AG09319 (cell line): ENCODE data around the gene STX18.
"Not testable (repeated sequence)": the region's sequence is repeated elsewhere in the genome, so short reads cannot be mapped to it uniquely, and the experiment has no call there.

Experiments
- DNase-seq: peaks from one replicate; pipeline ENCODE4 v3.0.0-alpha.2; 2010; ENCODE audit warnings: low read depth; ENCODE audit errors: extremely low read depth
- TF ChIP-seq, protein P1 (sequence below): IDR thresholded peaks from 2 replicates; pipeline ENCODE4 v1.5.1; 2011; ENCODE audit warnings: low read depth, mild to moderate bottlenecking, inconsistent platforms, low read length, moderate library complexity

The STX18 gene

DNA sequence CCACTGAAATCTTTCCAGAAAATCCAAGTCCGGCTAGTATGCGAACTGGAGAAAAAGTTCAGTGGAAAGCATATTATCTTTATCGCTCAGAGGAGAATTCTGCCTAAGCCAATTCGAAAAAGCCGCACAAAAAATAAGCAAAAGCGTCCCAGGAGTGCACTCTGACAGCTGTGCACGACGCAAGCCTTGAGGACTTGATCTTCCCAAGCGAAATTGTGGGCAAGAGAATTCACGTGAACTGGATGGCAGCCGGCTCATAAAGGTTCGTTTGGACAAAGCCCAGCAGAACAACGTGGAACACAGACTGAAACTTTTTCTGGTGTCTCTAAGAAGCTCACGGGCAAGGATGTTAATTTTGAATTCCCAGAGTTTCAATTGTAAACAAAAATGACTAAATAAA, 34.4 kb downstream of the STX18 start:
- DNase-seq, result no peak
- TF ChIP-seq, protein P1, sequence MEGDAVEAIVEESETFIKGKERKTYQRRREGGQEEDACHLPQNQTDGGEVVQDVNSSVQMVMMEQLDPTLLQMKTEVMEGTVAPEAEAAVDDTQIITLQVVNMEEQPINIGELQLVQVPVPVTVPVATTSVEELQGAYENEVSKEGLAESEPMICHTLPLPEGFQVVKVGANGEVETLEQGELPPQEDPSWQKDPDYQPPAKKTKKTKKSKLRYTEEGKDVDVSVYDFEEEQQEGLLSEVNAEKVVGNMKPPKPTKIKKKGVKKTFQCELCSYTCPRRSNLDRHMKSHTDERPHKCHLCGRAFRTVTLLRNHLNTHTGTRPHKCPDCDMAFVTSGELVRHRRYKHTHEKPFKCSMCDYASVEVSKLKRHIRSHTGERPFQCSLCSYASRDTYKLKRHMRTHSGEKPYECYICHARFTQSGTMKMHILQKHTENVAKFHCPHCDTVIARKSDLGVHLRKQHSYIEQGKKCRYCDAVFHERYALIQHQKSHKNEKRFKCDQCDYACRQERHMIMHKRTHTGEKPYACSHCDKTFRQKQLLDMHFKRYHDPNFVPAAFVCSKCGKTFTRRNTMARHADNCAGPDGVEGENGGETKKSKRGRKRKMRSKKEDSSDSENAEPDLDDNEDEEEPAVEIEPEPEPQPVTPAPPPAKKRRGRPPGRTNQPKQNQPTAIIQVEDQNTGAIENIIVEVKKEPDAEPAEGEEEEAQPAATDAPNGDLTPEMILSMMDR, result no peak

DNA sequence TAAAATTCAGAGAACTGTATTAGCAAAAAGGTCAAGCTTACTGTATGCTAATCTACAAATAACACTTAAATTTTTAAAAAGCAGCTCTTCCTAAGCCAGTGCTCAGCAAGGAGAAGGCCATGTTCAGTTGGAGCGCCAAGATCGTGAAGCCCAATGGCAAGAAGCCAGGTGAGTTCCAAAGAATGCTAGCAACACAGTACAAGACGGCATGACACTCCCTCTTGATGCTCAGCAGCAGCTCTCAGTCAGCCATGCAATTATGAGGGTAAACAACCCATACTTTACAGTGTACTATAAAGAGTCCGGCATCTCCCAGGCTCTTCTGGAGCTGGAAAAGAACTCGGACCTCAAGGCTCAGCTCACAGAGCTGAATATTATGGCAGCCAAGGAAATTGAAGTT, 34.9 kb downstream of the STX18 start:
- DNase-seq, result no peak
- TF ChIP-seq, protein P1, result no peak

DNA sequence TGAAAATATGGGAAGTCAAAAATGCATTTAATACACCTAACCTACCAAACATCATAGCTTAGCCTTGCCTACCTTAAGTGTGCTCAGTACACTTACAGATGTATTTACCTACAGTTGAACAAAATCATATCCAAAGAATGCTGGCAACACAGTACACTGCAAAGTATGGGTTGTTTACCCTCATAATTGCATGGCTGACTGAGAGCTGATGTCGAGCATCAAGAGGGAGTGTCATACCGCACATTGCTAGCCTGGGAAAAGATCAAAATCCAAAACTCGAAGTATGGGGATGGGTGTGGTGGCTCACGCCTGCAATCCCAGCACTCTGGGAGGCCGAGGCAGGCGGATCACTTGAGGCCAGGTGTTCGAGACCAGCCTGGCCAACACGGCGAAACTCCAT, 36.6 kb downstream of the STX18 start:
- DNase-seq, result not testable (repeated sequence)

DNA sequence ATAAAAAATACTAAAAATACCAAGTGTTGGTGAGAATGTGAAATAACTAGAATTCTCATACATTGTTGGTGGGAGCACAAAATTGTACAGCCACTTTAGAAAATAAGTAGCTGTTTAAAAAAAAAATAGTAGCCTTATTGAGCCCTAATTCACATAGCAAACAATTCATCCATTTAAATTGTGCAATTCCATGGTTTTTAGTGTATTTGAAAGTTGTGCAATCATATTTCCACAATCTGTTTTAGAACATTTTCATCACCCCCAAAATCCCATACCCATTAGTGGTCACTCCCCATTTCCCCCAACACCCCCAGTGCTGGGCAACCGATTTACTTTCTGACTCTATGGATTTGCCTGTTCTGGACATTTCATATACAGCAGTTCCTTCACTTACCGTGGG, 37.1 kb downstream of the STX18 start:
- TF ChIP-seq, protein P1, result no peak
- no peak for DNase-seq

DNA sequence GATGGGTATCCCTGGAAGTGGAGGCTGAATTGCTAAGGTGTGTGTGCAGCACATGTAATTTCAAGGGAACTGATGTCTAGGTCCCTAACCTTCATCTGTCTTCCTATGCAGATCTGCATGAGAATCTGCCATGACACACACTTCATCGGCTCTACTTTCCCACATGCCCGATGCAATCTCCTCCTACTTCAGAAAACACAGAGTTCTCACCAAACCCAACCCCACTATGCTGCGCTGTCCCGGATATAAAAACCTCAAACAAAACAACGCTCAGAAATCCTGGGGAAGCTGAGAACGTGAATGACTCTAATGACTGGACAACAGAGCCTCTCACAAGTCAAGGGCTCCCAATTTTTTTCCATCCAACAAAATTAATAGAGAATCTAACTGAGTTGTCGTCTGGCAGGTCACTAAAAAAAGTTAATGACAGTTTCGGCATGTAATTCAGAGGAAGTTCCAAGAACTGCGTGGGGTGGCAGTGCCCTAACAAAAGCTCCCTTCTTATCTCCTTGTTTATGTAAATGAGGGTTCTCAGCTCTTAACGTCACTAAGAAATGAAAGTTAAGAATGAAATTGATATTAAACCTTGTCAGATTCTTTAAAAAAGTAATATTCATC, 39.0 kb downstream of the STX18 start:
- TF ChIP-seq, protein P1, result no peak
- DNase-seq, result no peak

DNA sequence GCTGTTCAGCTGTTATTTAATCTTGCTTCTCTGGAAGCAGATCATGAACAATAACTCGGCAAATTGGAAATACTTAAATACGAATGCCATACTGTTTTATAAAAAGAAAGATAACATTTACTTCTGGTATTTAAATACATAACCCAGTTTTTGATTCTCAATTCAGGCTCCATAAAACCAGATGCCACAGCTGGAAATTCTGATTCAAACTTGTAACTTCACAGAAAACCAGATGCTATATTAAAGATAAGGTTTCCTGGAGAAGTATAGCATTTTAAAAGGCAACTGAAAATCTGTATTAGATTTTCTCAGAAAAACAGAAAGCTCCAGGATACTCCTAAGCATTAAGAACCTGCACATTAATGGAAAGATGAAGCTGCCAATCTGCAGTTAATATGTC, 40.2 kb downstream of the STX18 start:
- DNase-seq, result no peak

DNA sequence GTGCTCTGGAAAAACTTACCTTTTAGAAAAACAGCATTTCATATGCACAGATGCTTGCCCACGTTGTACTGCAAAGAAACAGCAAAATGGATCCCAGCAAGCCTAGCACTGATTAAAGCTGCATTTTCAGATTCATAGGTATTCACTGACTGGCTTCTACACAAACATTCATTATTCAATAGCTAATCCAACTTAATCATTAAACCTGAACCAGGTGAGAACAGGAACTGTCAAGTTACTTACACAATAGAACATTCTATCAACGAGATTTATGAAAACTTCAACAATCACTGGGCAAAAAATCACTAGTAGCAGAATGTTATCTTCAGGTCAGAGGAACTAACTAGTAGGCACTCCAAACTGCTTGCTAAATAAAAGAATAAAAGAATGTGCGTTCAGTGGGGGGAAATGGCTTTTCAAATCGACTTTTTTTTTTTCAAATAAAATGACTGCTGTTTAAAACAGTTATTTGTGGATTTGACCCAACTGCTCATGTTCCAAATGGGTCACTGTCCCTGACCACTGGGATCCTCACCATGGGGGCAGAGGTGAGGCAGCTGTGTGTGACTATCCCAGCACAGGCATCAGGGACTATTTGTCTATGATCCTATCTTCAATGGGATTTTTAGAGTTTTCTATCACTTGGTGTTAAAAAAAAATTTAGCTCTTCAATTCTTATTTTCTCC, 42.3 kb downstream of the STX18 start:
- TF ChIP-seq, protein P1, result no peak
- DNase-seq, result no peak

More for the DNA sequence above, 40.2 kb downstream of the STX18 start:
- TF ChIP-seq, protein P1, result no peak
